Subcutaneous adipose tissue (tissue), 4 donors: ENCODE data around the gene PLA2R1. TPM values are rescaled to one million over a fixed set of nuclear protein-coding genes. Genes with fewer than 3 reads are reported as not detected.

ENCODE experiments used
- total RNA-seq, 4 donors: library from RNA; depleted of rRNA; stranded (reverse); fragments of >200 nt; gene quantifications; one replicate each; pipeline ENCODE4 v1.1.0, GENCODE V29; 2016
- TF ChIP-seq, protein P1 (sequence below): fragments of 450-650 bp; IDR thresholded peaks from one replicate; pipeline ENCODE4 v1.5.1; 2016; ENCODE audit warnings: low read depth, mild to moderate bottlenecking, control low read depth, antibody characterized with exemption, moderate library complexity

Gene PLA2R1
- 10 to 100 TPM; 13.2 to 24.4 (median 19.1) TPM for total RNA-seq

DNA sequence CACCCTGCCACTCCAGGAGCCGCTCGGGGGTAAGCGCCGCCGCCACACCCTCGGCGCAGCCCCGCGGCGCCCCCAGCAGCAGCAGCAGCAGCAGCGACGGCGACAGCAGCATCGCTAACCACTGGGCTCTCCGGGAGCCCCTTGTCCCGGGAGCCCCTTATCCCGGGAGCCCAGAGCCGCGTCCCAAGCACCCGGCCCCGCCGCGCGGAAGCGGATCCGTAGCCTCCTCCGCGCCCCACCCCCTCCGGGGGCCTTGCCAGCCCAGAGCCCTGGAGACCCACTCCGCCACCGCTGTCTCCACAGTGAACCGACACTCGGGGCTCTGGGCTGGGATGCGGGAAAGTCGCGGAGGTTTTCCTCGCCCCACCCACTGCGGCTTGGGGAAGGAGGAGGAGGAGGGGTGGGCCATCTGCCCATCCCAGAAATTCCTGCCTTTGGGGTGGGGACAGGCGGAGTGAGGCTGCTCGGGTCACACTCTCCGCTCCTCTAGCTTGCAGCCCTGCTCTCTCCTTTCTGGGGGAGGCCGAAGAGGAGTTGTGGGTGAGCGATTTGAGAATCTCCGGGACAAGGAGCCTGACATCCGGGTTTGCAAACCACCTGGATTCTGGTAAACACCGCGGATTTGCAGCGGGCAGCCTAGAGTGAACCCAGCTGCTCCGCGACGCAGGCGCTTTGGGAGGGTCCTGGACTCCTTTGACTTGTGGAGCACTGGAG, at the start of gene PLA2R1:
Gene PLA2R1, minus strand, starts transcription at position 324 of the 714 bp plus-strand sequence. Its CDS starts 212 bp downstream, at position 112.
- TF ChIP-seq, protein P1, sequence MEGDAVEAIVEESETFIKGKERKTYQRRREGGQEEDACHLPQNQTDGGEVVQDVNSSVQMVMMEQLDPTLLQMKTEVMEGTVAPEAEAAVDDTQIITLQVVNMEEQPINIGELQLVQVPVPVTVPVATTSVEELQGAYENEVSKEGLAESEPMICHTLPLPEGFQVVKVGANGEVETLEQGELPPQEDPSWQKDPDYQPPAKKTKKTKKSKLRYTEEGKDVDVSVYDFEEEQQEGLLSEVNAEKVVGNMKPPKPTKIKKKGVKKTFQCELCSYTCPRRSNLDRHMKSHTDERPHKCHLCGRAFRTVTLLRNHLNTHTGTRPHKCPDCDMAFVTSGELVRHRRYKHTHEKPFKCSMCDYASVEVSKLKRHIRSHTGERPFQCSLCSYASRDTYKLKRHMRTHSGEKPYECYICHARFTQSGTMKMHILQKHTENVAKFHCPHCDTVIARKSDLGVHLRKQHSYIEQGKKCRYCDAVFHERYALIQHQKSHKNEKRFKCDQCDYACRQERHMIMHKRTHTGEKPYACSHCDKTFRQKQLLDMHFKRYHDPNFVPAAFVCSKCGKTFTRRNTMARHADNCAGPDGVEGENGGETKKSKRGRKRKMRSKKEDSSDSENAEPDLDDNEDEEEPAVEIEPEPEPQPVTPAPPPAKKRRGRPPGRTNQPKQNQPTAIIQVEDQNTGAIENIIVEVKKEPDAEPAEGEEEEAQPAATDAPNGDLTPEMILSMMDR: no peak

DNA sequence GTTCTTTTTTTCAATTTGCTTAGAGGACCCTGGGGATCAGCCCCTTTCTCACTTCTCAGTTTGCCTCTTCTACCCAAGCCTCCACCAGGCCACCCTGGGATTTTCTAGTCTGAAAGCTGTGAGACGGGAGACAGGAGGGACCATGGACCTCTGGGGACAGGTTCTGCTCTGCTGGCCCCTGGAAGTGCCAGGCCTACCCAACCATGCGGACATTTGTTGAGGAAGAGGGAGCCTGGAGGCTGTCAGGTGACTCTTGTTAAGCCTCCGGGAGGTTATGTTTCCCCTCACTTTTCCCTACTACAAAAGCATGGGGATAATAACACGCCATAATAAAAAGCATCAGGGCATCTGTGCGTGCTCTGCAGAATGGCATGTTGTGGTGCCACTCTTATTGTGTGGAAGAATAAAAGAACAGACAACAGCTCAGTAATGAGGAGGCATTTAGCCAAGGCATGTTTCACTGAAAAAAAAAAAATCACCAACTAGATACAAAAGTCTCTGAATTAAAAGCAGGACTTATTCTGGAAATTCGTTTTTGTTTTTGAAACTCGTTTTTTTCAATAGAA, 48.3 kb upstream of the PLA2R1 start:
- TF ChIP-seq, protein P1: no peak

DNA sequence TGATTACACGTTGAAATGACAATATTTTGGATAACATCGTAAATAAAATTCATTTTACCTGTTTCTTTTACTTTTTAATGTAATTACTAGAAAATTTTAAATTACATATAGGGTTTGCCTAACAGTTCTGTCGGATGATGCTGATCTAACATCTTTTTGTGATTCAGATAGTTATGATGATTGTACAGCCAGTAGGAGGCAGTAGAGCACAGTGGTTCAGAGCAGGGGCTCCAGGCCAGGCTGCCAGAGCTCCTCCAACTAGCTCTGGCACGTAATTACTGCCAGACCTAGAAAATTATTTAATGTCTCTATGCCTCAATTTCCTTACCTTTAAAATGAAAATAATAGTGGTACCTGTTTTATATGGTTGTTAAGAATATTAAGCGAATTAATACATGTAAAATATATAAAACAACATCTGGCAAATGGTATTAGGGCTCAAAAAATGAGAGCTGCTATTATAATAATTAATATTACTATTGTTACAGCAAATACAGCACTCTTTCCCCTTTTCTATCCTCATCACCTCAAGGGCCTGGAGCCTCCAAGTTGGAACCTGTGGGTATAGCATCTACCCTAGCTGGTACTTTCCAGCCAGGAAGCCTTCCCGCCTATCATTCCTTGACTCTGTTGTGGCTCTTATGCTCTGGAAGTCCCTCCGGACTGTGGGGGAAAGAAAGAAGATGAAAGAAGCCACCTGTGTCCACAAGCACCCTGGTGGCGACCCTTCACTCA, 47.7 kb upstream of the PLA2R1 start:
- TF ChIP-seq, protein P1: no peak

DNA sequence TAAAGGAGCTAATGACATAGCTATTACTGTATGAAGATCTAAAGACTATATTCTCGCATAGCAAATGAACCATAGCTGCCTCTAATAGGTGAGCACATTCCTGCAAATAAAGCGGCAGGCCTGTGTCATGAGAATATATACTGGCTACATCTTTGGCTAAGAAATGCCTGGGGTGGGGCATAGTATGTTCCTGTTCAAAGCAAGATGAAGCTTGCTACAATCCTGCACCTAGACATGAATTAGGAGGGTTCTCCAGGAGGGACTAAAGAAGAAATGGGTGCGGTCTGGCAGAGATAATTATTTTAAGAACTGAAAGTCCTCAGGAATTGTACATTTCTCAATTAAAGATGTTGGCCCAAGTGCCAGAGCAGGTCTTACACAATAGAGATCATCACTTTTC, 46.8 kb upstream of the PLA2R1 start:
- TF ChIP-seq, protein P1: no peak

DNA sequence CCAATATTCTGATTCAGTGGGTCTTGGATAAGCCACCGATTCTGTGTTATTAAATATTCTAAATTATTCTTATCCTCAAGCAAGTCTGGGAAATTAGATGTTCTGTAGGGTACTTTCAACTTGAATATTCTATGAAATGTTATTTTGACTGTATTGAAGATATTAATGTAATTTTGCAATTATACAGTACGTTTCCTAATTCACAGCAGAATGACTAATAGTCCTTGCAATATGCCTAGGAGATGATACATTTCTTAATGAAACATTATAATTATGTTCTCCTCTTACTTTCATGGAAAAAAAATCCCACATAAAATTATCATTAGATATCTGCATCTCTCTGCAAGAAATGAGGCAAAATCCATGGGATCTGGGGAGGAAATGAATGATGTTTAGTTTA, 46.2 kb upstream of the PLA2R1 start:
- TF ChIP-seq, protein P1: no peak

DNA sequence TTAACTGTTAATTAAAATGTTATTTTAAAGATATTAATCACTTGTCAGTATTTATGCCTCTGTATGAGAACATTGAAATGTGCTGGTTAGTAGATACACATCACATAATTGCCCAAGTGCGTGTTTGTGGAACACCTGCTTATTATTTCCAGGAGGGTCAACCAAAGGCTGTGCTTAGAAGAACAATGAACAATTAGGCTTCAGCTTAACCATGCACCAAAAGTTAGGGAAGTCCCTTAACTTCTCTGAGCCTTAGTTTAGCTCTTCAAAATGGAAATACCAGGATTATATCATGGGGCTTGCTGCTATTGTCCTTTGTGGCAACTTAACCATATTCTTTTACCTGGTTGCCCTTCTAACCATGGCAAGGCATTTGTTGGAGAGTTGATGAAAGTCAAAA, 43.0 kb upstream of the PLA2R1 start:
- TF ChIP-seq, protein P1: no peak

DNA sequence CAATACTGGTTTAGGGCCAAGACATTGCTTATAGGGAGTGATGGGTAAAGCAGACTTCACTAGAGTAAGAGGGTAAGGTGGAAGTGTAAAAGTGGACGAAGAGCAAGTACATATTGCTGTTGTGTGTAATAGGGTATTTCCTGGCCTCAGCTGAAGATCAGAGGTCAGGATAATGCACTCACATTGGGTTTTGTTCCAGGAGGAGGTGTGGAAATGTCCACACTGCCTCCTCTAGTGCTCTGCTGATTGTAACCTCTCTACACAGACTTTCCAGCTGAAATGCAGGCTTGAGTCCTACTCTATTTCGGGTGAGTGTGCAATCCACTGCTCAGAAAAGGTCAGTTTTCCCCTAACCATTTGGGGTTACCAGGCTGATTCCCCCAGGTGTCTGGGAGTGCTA, 41.7 kb upstream of the PLA2R1 start:
- TF ChIP-seq, protein P1: no peak
